ENCODE measurements around the gene P2RX7.

Gene P2RX7

DNA sequence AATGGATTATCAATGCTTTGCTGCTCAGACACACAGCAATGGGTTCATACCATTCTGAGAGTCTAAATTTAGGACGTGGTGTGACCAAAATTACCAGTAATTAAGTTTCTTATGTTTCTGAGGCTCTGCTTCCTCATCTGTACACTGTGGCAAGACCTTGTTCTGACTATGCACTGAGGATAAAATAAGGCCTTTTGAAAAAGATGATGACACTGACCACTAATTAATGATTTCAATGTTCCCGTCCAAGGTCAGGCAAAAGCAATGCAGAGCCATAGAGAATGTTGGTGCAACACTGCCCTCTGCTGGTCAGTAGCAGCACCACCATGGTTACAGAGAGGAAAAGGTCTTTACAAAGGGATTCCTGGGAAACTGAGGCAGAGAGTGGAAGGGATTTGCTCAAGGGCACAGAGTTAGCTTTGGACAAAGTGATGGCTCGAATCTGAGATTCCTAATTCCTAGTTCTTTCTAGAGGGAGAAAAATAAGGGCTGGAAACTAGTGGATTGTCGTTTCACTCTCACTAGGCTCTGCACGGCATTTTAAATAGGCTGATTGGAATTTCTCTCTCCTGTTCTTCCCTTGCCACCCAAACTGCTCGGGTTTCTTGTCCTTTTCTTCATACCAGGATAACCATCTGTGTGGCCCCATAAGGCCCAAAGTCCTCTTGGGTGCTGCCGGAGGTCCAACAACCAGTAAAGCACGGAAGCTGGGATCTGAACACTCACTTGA lies 22.3 kb upstream of the P2RX7 start:
- peak in 1 of 2 donors; percentile 30 for DNase-seq (ENCODE audit: low read depth in 1 of 2, low spot score in 1 of 2)

GRCh38 chr12:121111684-121112083 lies 21.0 kb upstream of the P2RX7 start:
- no peak for DNase-seq (ENCODE audit: low read depth in 1 of 2, low spot score in 1 of 2)

GRCh38 chr12:121112496-121112895 lies 20.2 kb upstream of the P2RX7 start:
- no peak for DNase-seq (ENCODE audit: low read depth in 1 of 2, low spot score in 1 of 2)

DNA sequence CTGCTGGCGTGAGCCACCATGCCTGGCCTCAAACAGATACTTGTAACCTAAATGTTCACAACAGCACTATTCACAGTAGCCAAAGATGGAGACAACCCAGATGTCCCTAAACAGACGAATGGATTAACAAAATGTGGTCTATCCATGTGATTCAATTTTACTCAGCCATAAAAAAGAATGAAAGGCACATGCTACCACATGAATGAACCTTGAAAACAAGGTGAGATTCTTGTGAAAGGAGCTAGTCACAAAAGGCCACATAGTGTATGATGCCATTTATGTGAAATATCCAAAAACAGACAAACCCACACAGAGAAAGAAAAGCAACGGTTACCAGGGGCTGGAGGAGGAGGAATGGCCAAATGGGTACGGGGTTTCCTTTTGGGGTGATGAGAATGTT lies 19.6 kb upstream of the P2RX7 start:
- DNase-seq (ENCODE audit: low read depth in 1 of 2, low spot score in 1 of 2), result no peak

DNA sequence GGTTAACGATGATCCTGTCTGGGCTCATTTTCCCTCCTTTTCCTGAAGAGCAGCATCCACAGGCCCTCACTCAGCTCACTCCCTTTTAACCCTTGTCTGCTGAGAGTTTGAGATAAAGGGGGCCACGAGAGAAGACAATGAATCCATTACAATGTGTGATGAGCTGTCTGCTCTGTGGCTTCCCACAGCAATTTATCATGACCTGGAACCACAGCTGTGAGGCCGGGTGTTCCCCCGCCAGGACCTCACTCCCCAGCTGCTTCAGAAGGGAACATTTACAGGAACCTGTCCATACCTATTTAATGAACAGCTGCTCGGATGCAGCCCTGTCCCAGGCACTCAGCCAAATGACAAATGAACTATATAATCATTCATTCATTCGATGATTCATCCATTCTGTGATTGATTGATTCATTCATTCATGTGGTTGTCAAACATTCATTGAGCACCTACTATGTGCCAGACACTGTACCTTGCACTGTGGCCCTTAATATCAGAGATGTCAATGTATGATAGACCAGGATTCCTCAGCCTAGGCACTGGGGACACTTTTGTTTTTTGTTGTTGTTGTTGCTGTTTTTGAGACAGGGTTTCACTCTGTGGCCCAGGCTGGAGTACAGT lies 18.5 kb upstream of the P2RX7 start:
- no peak for DNase-seq (ENCODE audit: low read depth in 1 of 2, low spot score in 1 of 2)

- DNase-seq (ENCODE audit: low read depth in 1 of 2, low spot score in 1 of 2), result no peak
Measured at GRCh38 chr12:121114806-121115205, 17.9 kb upstream of the P2RX7 start.

GRCh38 chr12:121115530-121115929 lies 17.1 kb upstream of the P2RX7 start:
- no peak for DNase-seq (ENCODE audit: low read depth in 1 of 2, low spot score in 1 of 2)

DNA sequence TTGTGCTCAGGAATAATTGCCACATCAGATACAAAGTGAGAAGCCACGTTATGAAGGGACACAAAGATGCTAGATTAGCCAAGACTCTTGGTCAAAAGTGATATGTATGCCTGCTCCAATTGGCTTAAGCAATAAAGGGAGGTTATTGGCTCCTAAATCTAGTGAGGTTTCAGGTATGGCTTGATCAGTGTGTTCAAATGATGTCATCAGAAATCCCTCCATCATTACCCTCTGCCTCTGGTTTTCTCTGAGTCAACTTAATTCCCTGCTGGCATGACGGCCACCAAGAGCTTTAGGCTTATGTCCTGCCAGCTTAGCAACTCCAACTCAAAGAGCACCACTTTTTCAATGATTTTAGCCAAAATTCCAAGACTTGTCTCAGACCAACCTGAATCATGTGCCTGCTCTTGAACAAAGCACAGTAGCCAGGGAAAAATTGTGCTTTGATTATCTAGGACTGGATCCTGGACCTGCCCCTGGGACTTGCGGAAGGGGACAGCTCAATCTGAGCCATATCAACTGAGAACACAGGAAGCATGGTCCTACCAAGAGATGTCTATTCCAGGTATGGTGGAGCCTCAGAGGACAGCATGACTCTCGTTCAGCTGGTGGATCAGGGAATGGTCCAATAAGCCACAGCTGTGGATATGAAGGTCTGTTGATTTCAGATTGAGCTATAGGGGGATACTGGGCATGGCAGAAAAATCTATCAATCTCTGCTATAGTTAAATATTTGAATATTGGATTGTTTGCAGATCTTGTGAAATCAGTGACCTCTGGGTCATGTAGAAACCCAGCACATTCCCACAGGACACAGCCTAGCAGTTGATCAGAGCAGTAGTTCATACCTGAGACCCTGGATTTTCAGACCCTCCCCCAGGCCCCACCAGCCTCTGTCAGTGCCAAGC lies 16.1 kb upstream of the P2RX7 start:
- DNase-seq (ENCODE audit: low read depth in 1 of 2, low spot score in 1 of 2), result no peak

- no peak for DNase-seq (ENCODE audit: low read depth in 1 of 2, low spot score in 1 of 2)
Measured at GRCh38 chr12:121117226-121117777, 15.4 kb upstream of the P2RX7 start.

DNA sequence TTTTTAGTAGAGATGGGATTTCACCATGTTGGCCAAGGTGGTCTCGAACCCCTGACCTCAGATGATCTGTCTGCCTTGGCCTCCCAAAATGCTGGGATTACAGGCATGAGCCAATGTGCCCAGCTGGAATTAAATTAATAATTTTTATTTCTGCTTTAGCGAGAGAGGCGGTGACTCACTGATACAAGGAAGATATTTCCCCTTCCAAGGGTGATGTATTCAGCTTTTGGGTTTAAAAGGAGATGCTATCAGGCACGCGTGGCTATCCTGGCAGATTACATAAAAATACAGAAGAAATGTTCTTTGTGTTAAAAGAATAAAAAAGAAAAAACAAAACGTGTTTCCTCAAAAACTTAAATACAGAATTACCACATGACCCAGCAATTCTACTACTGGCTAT lies 12.4 kb upstream of the P2RX7 start:
- DNase-seq (ENCODE audit: low read depth in 1 of 2, low spot score in 1 of 2), result no peak

- no peak for DNase-seq (ENCODE audit: low read depth in 1 of 2, low spot score in 1 of 2)
Measured at GRCh38 chr12:121120989-121121755, 11.5 kb upstream of the P2RX7 start.

GRCh38 chr12:121121805-121122204 lies 10.9 kb upstream of the P2RX7 start:
- DNase-seq (ENCODE audit: low read depth in 1 of 2, low spot score in 1 of 2), result no peak

DNA sequence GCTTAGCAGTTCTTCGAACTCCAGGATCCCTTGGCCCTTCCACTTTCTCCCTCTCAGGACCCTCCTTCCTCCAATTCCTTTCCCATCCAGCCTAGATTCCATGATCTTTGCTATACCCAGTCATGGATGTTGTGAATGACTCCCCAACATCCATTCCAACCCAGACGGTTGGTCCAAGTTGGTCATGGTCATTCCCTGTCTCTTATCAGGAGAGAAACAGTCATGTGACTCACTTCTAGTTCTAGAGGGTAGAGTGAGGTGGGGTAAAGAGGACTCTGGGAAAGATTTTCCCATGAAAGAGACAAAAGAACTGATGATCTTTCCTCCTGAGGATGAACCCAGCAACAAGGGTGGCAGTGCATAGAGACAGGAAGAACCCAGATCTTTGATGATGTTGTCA lies 9.2 kb upstream of the P2RX7 start:
- DNase-seq (ENCODE audit: low read depth in 1 of 2, low spot score in 1 of 2), result no peak

DNA sequence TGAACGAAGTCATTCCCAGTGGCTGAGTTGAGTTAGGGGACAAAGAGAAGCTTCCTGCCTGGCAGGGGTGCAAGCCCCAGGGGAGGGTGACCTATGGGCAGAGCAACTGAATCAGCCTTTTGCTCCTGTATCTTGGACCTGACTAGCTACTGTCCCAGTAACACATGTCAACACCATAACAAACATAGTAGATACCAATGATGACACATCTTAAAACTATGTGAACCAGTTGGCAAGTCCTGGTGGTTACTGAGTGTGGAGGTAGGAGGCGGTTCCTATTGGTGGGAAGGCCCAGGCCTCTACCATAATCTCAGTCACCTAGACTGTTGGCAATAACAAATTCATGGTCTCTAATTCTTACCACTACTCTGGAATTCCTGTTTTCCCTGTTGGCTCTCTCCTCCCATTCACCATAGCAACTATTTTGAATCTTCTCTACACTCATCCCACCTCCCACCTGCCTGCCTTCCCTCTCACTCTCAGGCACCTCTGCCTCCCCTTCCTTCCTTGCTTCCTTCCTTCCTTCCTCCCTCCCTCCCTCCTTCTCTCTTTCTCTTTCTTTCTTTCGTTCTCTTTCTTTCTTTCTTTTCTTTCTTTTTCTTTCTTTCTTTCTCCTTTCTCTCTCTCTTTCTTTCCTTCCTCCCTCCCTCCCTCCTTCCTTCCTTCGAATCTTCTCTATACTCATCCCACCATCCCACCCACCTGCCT lies 8.1 kb upstream of the P2RX7 start:
- DNase-seq (ENCODE audit: low read depth in 1 of 2, low spot score in 1 of 2), result no peak

- DNase-seq (ENCODE audit: low read depth in 1 of 2, low spot score in 1 of 2), result no peak
Measured at GRCh38 chr12:121127501-121127900, 5.2 kb upstream of the P2RX7 start.

- DNase-seq (ENCODE audit: low read depth in 1 of 2, low spot score in 1 of 2), result peak; percentile 64 to 65
Measured at GRCh38 chr12:121128908-121129810, 3.5 kb upstream of the P2RX7 start.

- no peak for DNase-seq (ENCODE audit: low read depth in 1 of 2, low spot score in 1 of 2)
Measured at GRCh38 chr12:121129811-121130147, 2.9 kb upstream of the P2RX7 start.

- no peak for DNase-seq (ENCODE audit: low read depth in 1 of 2, low spot score in 1 of 2)
Measured at GRCh38 chr12:121130866-121131373, 1.8 kb upstream of the P2RX7 start.

GRCh38 chr12:121131941-121132341 lies 735 bp upstream of the P2RX7 start:
- no peak for DNase-seq (ENCODE audit: low read depth in 1 of 2, low spot score in 1 of 2)

All from stimulated activated CD4-positive, alpha-beta T cell treated with anti-CD3 and anti-CD28 coated beads, Interleukin-15, amount 100 ng/mL, for 1 hour (primary cell).